Activated T-cell treated with anti-CD3 and anti-CD28 coated beads for 48 hours (primary cell): ENCODE measurements around the gene COL6A1.

Experiments
- DNase-seq: peaks from one replicate; pipeline ENCODE4 v3.0.0-alpha.2; 2020; ENCODE audit warnings: low read depth

COL6A1 gene

GRCh38 chr21:45983649-45983965, 2.0 kb downstream of the COL6A1 start:
- DNase-seq, result no peak

- no peak for DNase-seq
These were observed 2.5 kb downstream of the COL6A1 start for GRCh38 chr21:45983981-45984551.

GRCh38 chr21:45984584-45985095, 3.1 kb downstream of the COL6A1 start:
- DNase-seq, result no peak

GRCh38 chr21:45985471-45986315, 4.1 kb downstream of the COL6A1 start:
- no peak for DNase-seq

GRCh38 chr21:45986316-45987051, 4.9 kb downstream of the COL6A1 start:
- no peak for DNase-seq

- no peak for DNase-seq
These were observed 5.6 kb downstream of the COL6A1 start for GRCh38 chr21:45987121-45987711.

- no peak for DNase-seq
These were observed 7.1 kb downstream of the COL6A1 start for GRCh38 chr21:45988366-45989347.

- DNase-seq, result no peak
These were observed 7.9 kb downstream of the COL6A1 start for GRCh38 chr21:45989355-45990048.

- no peak for DNase-seq
These were observed 8.6 kb downstream of the COL6A1 start for GRCh38 chr21:45990049-45990711.

- no peak for DNase-seq
These were observed 9.4 kb downstream of the COL6A1 start for GRCh38 chr21:45990741-45991605.

- no peak for DNase-seq
These were observed 10.2 kb downstream of the COL6A1 start for GRCh38 chr21:45991606-45992300.

- no peak for DNase-seq
These were observed 11.0 kb downstream of the COL6A1 start for GRCh38 chr21:45992301-45993209.

GRCh38 chr21:45993210-45994085, 11.9 kb downstream of the COL6A1 start:
- no peak for DNase-seq

GRCh38 chr21:45994086-45994661, 12.6 kb downstream of the COL6A1 start:
- no peak for DNase-seq

GRCh38 chr21:45994759-45995685, 13.5 kb downstream of the COL6A1 start:
- DNase-seq, result no peak
